Left ventricle myocardium superior (tissue), 1 donor: ENCODE data around the gene OR6S1. TPM values are rescaled to one million over a fixed set of nuclear protein-coding genes. Genes with fewer than 3 reads are reported as not detected.

Experiments
- ATAC-seq: fragments of 200-7000 bp; cut with Tn5 transposase; one replicate; pipeline ENCODE4 v1.9.1; 2020; ENCODE audit warnings: mild to moderate bottlenecking, moderate library complexity
- DNase-seq: peaks from one replicate; pipeline ENCODE4 v3.0.0-alpha.2; 2020
- intact Hi-C: fragments of 100-400 bp; cut with micrococcal nuclease; formaldehyde crosslinking; loops from one replicate; pipeline ENCODE4 v1.11.0; 2022
- total RNA-seq: library from RNA; stranded (reverse); fragmentation: NEBNext Ultra II Directional; extraction: Animal tissue kit (Norgen Biotek cat#: 25700); gene quantifications from one replicate; pipeline ENCODE4 v1.2.1, GENCODE V29; 2021
- donor health status: DM: no; HTN: yes; CAD: no; lungs with severe emphysema.

Gene OR6S1
- total RNA-seq, 1 donor from 2014 or later = not detected

GRCh38 chr14:20592574-20592973, 48.9 kb downstream of the OR6S1 start:
- intact Hi-C loops = no loop called here
- DNase-seq (no peak), ATAC-seq (no peak)

- intact Hi-C loops = no loop called here
- DNase-seq (no peak), ATAC-seq (no peak)
These were observed 50.3 kb downstream of the OR6S1 start, which contains the start of gene RNASE12 for GRCh38 chr14:20591235-20591634. Gene RNASE12, minus strand, starts transcription at chr14:20591376. Its CDS starts 653 bp downstream, at chr14:20590723.

Other genes starting within 250 kb of the OR6S1 start
- gene TEP1, start 228.2 kb downstream of the OR6S1 start, total RNA-seq = 10.5 TPM
- gene KLHL33, start 205.5 kb downstream of the OR6S1 start, total RNA-seq = 0.77 TPM
- 15.3 TPM for gene OSGEP, start 186.9 kb downstream of the OR6S1 start, total RNA-seq
- 68.2 TPM for gene APEX1, start 186.5 kb downstream of the OR6S1 start, total RNA-seq
- gene PIP4P1, start 180.3 kb downstream of the OR6S1 start, total RNA-seq = 17.7 TPM
- gene PNP, start 172.3 kb downstream of the OR6S1 start, total RNA-seq = 6.5 TPM
- 0.22 TPM for gene RNASE10, start 136.2 kb downstream of the OR6S1 start, total RNA-seq
- not detected for gene RNASE9, start 80.6 kb downstream of the OR6S1 start, total RNA-seq
- not detected for gene RNASE11, start 53.7 kb downstream of the OR6S1 start, total RNA-seq
- not detected for gene RNASE12, start 50.3 kb downstream of the OR6S1 start, total RNA-seq
- gene RNASE4, start 42.9 kb upstream of the OR6S1 start, total RNA-seq = 8.1 TPM
- gene ANG, start 47.1 kb upstream of the OR6S1 start, total RNA-seq = 4.0 TPM
- not detected for gene EDDM3A, start 104.2 kb upstream of the OR6S1 start, total RNA-seq
- not detected for gene EDDM3B, start 126.7 kb upstream of the OR6S1 start, total RNA-seq
- 6.1 TPM for gene RNASE6, start 139.6 kb upstream of the OR6S1 start, total RNA-seq
- gene RNASE1, start 161.2 kb upstream of the OR6S1 start, total RNA-seq = 283 TPM
- not detected for gene RNASE3, start 249.7 kb upstream of the OR6S1 start, total RNA-seq